Endodermal cell (in vitro differentiated cells): ENCODE results near the gene WSCD1. TPM values are rescaled to one million over a fixed set of nuclear protein-coding genes. Genes with fewer than 3 reads are reported as not detected.

Experiments
- DNase-seq: peaks from one replicate; pipeline ENCODE4 v3.0.0-alpha.2; 2017
- H3K27ac ChIP-seq: 2 replicates; pipeline ENCODE4 v1.5.1; 2013; ENCODE audit warnings: mild to moderate bottlenecking, low read depth, low read length, moderate library complexity
- H3K27me3 ChIP-seq: 2 replicates; pipeline ENCODE4 v1.6.1; 2013; ENCODE audit warnings: mild to moderate bottlenecking, low read length, moderate library complexity; ENCODE audit not compliant: insufficient read depth, control insufficient read depth, poor library complexity, severe bottlenecking
- H3K36me3 ChIP-seq: 2 replicates; pipeline ENCODE4 v1.7.0; 2013; ENCODE audit warnings: mild to moderate bottlenecking, low read length, moderate library complexity; ENCODE audit not compliant: control insufficient read depth, insufficient read depth
- H3K4me1 ChIP-seq: one replicate; pipeline ENCODE4 v1.7.0; 2013; ENCODE audit warnings: low read length; ENCODE audit not compliant: control insufficient read depth, insufficient read depth
- H3K4me3 ChIP-seq: 2 replicates; pipeline ENCODE4 v1.5.1; 2013; ENCODE audit warnings: mild to moderate bottlenecking, low read length, moderate library complexity
- H3K9ac ChIP-seq: 2 replicates; pipeline ENCODE4 v1.6.1; 2013; ENCODE audit warnings: mild to moderate bottlenecking, low read length, moderate library complexity; ENCODE audit not compliant: poor library complexity, severe bottlenecking; ENCODE audit errors: extremely low read depth
- H3K9me3 ChIP-seq: 2 replicates; pipeline ENCODE4 v1.6.1; 2013; ENCODE audit warnings: mild to moderate bottlenecking, low read length, moderate library complexity; ENCODE audit not compliant: control insufficient read depth
- H3K27ac Mint-ChIP-seq: 2 replicates; pipeline ENCODE4 v1.8.0; 2020; ENCODE audit warnings: mixed read lengths
- H3K27me3 Mint-ChIP-seq: 2 replicates; pipeline ENCODE4 v1.8.0; 2021; ENCODE audit warnings: mild to moderate bottlenecking, mixed read lengths; ENCODE audit not compliant: insufficient read depth
- H3K36me3 Mint-ChIP-seq: 2 replicates; pipeline ENCODE4 v1.8.0; 2020; ENCODE audit warnings: low read depth, mixed read lengths
- H3K4me1 Mint-ChIP-seq: 2 replicates; pipeline ENCODE4 v1.8.0; 2020; ENCODE audit warnings: mixed read lengths
- H3K4me3 Mint-ChIP-seq: 2 replicates; pipeline ENCODE4 v1.8.0; 2020; ENCODE audit warnings: mild to moderate bottlenecking, moderate library complexity, mixed read lengths
- H3K9me3 Mint-ChIP-seq: 2 replicates; pipeline ENCODE4 v1.8.0; 2020; ENCODE audit warnings: mild to moderate bottlenecking, mixed read lengths
- CTCF ChIP-seq: fragments of 200-600 bp; sonication (generic); conservative IDR thresholded peaks from 2 replicates; pipeline ENCODE4 v1.5.0; 2021; ENCODE audit warnings: antibody characterized with exemption, mild to moderate bottlenecking
- WGBS, 2 experiments: methylation state at CpG; one replicate each; pipeline versions ENCODE4 v1.1.5 to v1.1.7; 2013; ENCODE audit warnings: missing lambda C conversion rate in 2 of 2, mixed read lengths in 1 of 2; ENCODE audit not compliant: insufficient coverage in 1 of 2, insufficient read length in 1 of 2; 5-methylcytosine and 5-hydroxymethylcytosine counted together
- total RNA-seq, 2 donors: library from RNA; stranded (reverse); fragmentation: NEBNext Ultra II Directional in 1 of 2; extraction: Animal tissue kit (Norgen Biotek cat#: 25700) in 1 of 2; gene quantifications; 2 replicates in 1 of 2; 3 replicates in 1 of 2; pipeline ENCODE4 v1.2.1, GENCODE V29; 2021

WSCD1 gene
- total RNA-seq, 2 donors from 2014 or later, result 6.5 to 7.7 TPM

- Mint-ChIP-seq H3K27me3 (peaks cover 31% of the 10 kb centered on the region), H3K36me3 (no peaks in the 10 kb centered on the region), H3K4me3 (no peak overlapping the region), H3K4me1 (peaks cover 31% of the 10 kb centered on the region), H3K27ac (no peak overlapping the region), H3K9me3 (peaks cover 1% of the 10 kb centered on the region)
- WGBS, 2 experiments, result 90 to 93% methylated on average over 2 of the region's 2 CpGs
- peaks cover 5% of the 10 kb centered on the region for H3K4me1 ChIP-seq
- H3K27ac ChIP-seq, result no peak overlapping the region
- H3K4me3 ChIP-seq, result no peak overlapping the region
- H3K9ac ChIP-seq, result no peak overlapping the region
- no peak for DNase-seq
- H3K36me3 ChIP-seq, result no peaks in the 10 kb centered on the region
- no peaks in the 10 kb centered on the region for H3K9me3 ChIP-seq
- no peak for TF ChIP-seq CTCF
- no peaks in the 10 kb centered on the region for H3K27me3 ChIP-seq
Observed at GRCh38 chr17:6140188-6140587, 70.0 kb downstream of the WSCD1 start.

GRCh38 chr17:6140728-6141330, 70.7 kb downstream of the WSCD1 start:
- Mint-ChIP-seq H3K4me3 (no peak overlapping the region), H3K27me3 (peaks cover 27% of the 10 kb centered on the region), H3K27ac (no peak overlapping the region), H3K4me1 (peaks cover 31% of the 10 kb centered on the region), H3K9me3 (peaks cover 3% of the 10 kb centered on the region), H3K36me3 (no peaks in the 10 kb centered on the region)
- Histone ChIP-seq H3K36me3 (no peaks in the 10 kb centered on the region), H3K27ac (no peak overlapping the region), H3K9me3 (no peaks in the 10 kb centered on the region), H3K27me3 (no peaks in the 10 kb centered on the region), H3K9ac (no peak overlapping the region), H3K4me1 (peaks cover 5% of the 10 kb centered on the region), H3K4me3 (no peak overlapping the region)
- no peak for DNase-seq
- 93 to 95% methylated on average over 6 to 8 of the region's 8 CpGs for WGBS, 2 experiments
- TF ChIP-seq CTCF, result no peak

GRCh38 chr17:6142701-6143100, 72.5 kb downstream of the WSCD1 start:
- Histone ChIP-seq H3K4me3 (no peak overlapping the region), H3K27ac (no peak overlapping the region), H3K9ac (no peak overlapping the region), H3K27me3 (no peaks in the 10 kb centered on the region), H3K36me3 (no peaks in the 10 kb centered on the region), H3K4me1 (peaks cover 5% of the 10 kb centered on the region), H3K9me3 (no peaks in the 10 kb centered on the region)
- DNase-seq, result no peak
- H3K4me3 Mint-ChIP-seq, result no peak overlapping the region
- peaks cover 43% of the 10 kb centered on the region for H3K4me1 Mint-ChIP-seq
- H3K36me3 Mint-ChIP-seq, result no peaks in the 10 kb centered on the region
- peaks cover 13% of the 10 kb centered on the region for H3K27me3 Mint-ChIP-seq
- WGBS, 2 experiments, result 94 to 95% methylated on average over 6 of the region's 6 CpGs
- H3K27ac Mint-ChIP-seq, result no peak overlapping the region
- H3K9me3 Mint-ChIP-seq, result peaks cover 3% of the 10 kb centered on the region
- no peak for TF ChIP-seq CTCF
